ENCODE measurements around the gene LRP2. TPM values are rescaled to one million over a fixed set of nuclear protein-coding genes. Genes with fewer than 3 reads are reported as not detected.
"Not testable (repeated sequence)": the region's sequence is repeated elsewhere in the genome, so short reads cannot be mapped to it uniquely, and the experiment has no call there.

Gene LRP2
- polyA plus RNA-seq, 3 donors: 0.01 to 1.2 (median 0.48) TPM

GRCh38 chr2:169354244-169354643 lies 8.1 kb downstream of the LRP2 start:
- no peak overlapping the region for H3K27ac ChIP-seq (ENCODE audit: low read depth, low read length)
- 81 to 88% (median 82%) methylated on average over 2 of the region's 2 CpGs for WGBS, 3 donors

DNA sequence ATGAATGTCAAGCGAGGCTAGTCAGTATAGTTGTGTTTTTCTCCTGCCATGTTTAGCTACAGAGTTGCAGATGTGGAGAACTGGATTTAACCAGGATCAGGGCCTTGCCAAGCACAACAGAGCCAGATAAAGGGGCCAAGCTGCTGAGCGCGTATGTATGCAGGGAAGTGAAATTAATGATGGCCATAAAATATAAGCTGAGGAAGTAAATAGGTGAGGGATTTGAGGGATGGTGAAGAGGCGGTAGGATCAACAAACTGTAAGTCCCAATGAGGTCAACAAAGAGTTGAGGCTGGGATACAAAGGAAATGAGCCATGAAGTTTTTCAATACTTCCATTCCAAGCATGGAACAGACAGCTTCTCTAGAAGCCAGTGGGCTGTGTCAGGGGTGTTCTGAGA lies 10.6 kb downstream of the LRP2 start:
- H3K27ac ChIP-seq (ENCODE audit: low read depth, low read length): no peak overlapping the region
- WGBS, 3 donors: 91 to 98% (median 93%) methylated on average over 4 of the region's 4 CpGs

DNA sequence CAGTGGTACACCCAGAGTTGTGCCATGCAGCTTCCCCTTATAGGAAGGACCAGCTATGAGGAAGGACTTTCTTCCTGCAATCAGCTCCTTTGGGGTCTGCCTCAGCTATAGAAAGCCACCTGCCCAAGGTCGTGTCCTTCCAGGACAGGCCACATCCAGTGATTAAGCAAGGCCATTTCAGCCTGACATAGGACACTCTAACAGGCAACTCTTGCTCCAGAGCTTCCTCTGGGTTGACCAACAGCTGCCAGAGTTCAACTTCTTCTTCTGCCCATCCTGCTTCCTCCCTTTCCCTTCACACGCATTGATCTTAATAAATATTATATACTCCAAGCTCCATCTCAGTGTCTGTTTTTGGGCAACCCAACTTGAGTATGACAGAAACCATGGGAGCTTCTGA lies 12.8 kb downstream of the LRP2 start:
- H3K27ac ChIP-seq (ENCODE audit: low read depth, low read length): no peak overlapping the region
- 52 to 81% (median 64%) methylated on average over 2 of the region's 2 CpGs for WGBS, 3 donors

- no peak overlapping the region for H3K27ac ChIP-seq (ENCODE audit: low read depth, low read length)
- 63 to 80% (median 64%) methylated on average over 6 of the region's 6 CpGs for WGBS, 3 donors
Measured at GRCh38 chr2:169348321-169349024, 13.9 kb downstream of the LRP2 start.

- 57 to 67% (median 61%) methylated on average over 7 of the region's 7 CpGs for WGBS, 3 donors
- no peak overlapping the region for H3K27ac ChIP-seq (ENCODE audit: low read depth, low read length)
Measured at GRCh38 chr2:169345486-169346437, 16.6 kb downstream of the LRP2 start.

DNA sequence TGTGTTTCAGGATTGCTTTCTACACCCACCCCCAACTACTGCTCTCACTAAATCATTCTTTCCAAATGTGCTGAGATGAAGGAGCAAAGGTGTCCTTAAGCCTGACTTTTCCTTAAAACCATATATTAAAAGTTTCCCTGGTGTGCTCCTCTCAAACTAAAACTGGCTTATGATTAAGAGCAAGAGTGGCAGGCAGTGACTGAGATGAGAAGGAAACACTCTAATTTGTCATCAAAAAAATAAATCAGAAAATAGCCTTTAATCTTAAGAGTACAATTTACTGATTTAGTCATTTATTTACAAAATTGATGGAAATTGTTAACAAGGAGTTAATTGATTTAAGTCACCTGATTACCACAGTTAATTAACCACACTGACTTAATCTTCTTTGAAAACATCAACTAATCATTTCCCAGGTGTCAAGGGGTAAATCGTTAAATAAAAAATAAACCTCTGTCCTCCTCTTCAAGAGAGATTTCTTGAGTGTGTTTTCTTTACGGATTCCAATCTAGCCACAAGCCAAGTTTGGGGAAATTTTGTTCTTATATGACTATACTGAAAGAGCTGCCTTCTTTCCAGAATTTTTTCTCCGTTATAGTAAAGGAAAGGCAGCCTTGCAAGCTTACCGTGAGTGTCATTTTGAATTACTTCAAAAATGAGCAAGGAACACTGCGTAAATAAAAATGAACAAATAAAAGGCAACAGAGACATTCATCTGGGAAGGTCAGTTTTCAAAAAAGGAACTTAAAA lies 17.4 kb downstream of the LRP2 start:
- H3K27ac ChIP-seq (ENCODE audit: low read depth, low read length): no peak overlapping the region
- 64 to 72% (median 64%) methylated on average over 5 of the region's 5 CpGs for WGBS, 3 donors

DNA sequence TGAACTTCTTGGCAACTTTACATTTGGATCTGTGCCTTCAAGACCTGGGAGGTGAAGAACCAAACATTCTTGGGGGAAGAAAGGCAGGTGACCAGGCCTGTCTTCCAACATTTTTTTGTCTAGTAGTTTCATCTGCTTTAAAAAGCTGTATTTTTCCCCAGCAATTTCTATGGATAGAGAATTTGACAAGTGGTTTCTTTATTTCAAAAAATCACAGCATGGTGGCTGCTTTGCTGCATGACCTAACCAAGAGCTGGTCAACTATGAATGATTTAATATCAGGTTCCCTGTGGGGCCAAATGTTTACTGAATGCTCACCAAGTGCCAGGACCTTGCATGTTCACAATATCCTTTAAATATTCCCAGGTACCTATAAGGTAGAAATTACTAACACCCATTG lies 19.1 kb downstream of the LRP2 start:
- no peak overlapping the region for H3K27ac ChIP-seq (ENCODE audit: low read depth, low read length)

- 73 to 79% (median 79%) methylated on average over 2 of the region's 2 CpGs for WGBS, 3 donors
- no peak overlapping the region for H3K27ac ChIP-seq (ENCODE audit: low read depth, low read length)
Measured at GRCh38 chr2:169339657-169340056, 22.7 kb downstream of the LRP2 start.

- H3K27ac ChIP-seq (ENCODE audit: low read depth, low read length): no peak overlapping the region
- 46 to 52% (median 47%) methylated on average over 5 of the region's 5 CpGs for WGBS, 3 donors
Measured at GRCh38 chr2:169336695-169337094, 25.6 kb downstream of the LRP2 start.

DNA sequence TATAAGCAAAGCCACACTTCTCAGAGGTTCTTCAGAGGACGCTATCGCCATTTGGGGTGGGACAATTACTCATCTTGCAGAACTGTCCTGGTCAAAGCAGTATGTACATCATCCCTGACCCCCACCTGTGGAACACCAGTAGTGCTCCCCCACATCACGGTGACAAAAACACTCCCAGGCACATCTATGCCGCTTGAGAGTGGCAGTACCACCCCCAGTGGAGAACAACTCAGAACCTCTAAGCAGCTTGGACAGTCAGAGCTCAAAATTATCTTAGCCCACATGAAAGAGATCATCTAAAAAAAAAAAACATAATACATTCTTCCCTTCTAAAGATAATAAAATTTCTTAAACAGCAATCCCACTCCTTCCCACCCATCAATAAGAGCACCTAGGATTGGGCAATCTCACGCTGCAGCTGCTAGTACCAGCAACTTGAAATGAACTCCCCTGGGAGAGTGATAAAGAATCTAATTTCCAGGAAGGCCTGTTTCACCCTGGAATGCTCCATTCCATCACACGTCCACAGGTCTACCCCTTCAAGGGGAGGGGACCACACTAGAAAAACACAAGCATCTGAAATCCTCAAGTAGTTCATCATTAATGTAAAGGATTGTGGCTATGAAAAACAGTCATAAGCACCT lies 31.7 kb downstream of the LRP2 start:
- 61 to 71% (median 63%) methylated on average over 6 of the region's 6 CpGs for WGBS, 3 donors
- H3K27ac ChIP-seq (ENCODE audit: low read depth, low read length): no peak overlapping the region

DNA sequence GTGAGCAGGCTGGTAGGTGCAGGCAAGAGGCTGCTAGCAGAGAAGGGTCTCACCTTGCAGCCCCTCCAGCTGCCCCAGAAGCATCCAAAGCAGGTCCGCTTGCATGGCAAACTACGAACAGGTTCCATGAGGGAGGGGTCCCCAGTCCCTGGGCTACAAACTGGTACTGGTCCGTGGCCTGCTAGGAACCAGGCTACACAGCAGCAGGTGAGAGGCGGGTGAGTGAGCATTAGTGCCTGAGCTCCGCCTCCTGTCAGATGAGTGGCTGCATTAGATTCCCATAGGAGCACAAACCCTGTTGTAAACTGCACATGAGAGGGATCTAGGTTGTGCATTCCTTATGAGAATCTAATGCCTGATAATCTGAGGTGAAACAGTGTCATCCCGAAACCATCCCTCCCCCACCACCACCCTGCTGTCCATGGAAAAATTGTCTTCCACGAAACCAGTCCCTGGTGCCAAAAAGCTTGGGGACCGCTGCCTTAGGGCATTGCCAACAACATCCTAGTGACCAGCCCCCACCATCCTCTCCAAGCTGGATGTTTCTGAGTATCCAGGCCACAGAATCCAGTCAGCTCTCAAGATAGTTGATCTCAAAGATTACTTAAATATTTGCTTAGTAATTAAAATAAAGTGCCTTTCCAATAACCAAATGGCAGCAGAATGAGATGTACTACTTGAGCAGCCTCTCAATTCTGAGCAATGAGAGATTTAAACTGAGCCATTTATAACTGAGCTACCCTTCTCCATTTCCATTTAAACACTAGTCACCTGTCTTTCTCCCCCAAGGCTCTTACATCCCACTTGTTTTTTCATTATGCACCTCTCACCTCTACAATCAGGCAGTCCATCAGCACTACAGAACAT lies 32.4 kb downstream of the LRP2 start:
- no peak overlapping the region for H3K27ac ChIP-seq (ENCODE audit: low read depth, low read length)
- 79 to 89% (median 87%) methylated on average over 8 of the region's 8 CpGs for WGBS, 3 donors

GRCh38 chr2:169328785-169329184 lies 33.5 kb downstream of the LRP2 start:
- 88 to 90% (median 89%) methylated on average over 3 of the region's 3 CpGs for WGBS, 3 donors

GRCh38 chr2:169327837-169328236 lies 34.5 kb downstream of the LRP2 start:
- WGBS, 3 donors: 89 to 99% (median 93%) methylated on average over 5 to 20 of the region's 33 CpGs
- H3K27ac ChIP-seq (ENCODE audit: low read depth, low read length): not testable (repeated sequence)

More at GRCh38 chr2:169328785-169329184, 33.5 kb downstream of the LRP2 start:
- no peak overlapping the region for H3K27ac ChIP-seq (ENCODE audit: low read depth, low read length)

DNA sequence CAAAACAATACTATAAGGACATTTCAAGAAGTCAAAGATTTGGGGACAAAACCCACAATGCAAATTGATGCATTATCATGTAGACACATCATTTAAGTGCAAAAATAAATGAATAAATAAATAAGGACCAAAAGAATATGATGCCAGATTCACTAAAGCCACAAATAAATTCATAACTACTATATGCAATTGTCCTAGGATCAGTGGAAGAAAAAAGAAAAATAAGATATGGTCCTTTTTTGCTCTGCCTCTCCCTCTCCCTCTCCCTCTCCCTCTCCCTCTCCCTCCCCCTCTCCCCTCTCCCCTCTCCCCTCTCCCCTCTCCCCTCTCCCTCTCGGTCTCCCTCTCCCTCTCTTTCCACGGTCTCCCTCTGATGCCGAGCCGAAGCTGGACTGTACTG lies 36.4 kb downstream of the LRP2 start:
- not testable (repeated sequence) for H3K27ac ChIP-seq (ENCODE audit: low read depth, low read length)
- no CpG with 5 or more reads among the region's 4 CpGs for WGBS, 3 donors

DNA sequence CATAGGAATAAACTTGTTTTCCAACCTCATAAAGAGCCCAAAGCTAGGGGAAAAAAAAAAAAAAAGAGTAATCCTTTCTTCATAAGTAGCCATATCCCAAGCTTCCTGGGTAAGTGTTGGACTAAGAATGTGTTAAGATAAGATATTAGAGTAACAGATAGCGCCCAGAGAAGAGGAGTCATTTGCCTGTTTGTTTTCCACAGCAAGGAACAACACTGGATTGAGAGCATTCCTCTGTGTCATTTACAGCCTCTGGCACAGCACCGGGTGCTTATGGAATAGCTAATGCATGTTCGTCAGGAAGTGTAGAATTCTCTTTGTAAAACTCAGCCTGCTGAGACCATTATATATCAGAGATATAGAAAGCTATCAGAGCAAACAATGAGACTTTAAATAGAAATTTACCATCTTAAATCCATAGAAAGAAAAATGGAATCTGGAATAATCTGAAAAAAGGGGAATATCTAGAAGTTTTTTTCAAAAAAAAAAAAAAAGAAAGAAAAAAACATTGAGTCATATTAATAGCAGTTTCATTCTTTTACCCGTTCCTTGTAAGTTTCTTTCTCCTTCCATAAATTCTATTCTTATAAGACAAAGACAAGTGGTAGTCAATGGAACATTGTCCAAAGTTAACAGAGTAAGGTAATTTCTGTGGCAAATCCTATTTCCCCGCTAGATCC lies 37.6 kb downstream of the LRP2 start:
- whole genome bisulfite sequencing, 3 donors: 41 to 58% (median 52%) methylated on average over 5 of the region's 5 CpGs
- no peak overlapping the region for H3K27ac ChIP-seq (ENCODE audit: low read depth, low read length)

DNA sequence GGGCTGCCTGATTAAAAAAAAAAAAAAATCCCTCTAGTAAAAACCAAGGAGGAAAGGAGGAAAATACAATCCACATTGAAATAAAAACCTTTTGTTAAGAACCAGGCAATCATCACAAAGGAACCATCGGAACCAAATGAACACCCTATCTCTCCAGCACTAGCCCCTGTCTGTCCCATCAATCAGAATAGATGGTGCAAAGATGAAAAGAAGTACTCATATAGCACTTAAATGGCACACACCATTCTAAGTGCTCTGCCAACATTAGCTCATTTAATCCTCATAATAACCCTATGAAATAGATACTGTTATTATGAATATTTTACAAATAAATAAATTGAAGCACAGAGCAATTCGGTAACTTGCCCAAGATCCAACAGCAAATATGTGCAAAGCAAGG lies 38.5 kb downstream of the LRP2 start:
- H3K27ac ChIP-seq (ENCODE audit: low read depth, low read length): no peak overlapping the region
- 60 to 90% (median 69%) methylated on average over 2 of the region's 2 CpGs for WGBS, 3 donors

DNA sequence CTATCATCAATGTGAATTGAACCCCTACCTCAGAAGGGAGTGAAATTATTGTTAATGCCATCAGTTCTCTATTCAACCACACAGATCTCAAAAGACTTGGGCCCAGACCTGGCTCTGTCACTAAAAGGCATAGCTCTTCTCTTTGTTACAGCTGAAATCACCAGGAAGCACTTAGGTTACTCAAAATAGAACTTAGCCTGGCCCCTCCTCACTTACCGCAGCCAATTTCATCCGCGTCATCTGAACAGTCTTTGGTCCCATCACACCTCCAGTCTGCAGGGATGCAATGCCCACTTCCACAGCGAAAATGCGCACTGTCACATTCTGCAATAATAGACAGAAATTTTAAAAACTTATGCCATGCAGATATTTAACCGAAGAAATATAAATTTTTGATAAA lies 41.8 kb downstream of the LRP2 start:
- WGBS, 3 donors: 90 to 95% (median 93%) methylated on average over 6 of the region's 6 CpGs

More for the DNA sequence above, 41.8 kb downstream of the LRP2 start:
- H3K27ac ChIP-seq (ENCODE audit: low read depth, low read length): no peak overlapping the region
